Central memory CD8-positive, alpha-beta T cell (primary cell): ENCODE measurements around the gene ANKZF1.
"Not testable (repeated sequence)": the region's sequence is repeated elsewhere in the genome, so short reads cannot be mapped to it uniquely, and the experiment has no call there.

ENCODE experiments used
- ATAC-seq: fragments of 150-1000 bp; cut with Tn5 transposase; replicated peaks from 2 replicates; pipeline ENCODE4 v1.10.0; 2022; ENCODE audit warnings: mild to moderate bottlenecking, moderate FRiP score, moderate number of reproducible peaks; ENCODE audit not compliant: poor library complexity, severe bottlenecking; ENCODE audit errors: extremely low read depth
- DNase-seq, 2 donors: peaks; one replicate each; pipeline ENCODE4 v3.0.0; 2021; ENCODE audit warnings: low spot score in 2 of 2
- H3K27ac Mint-ChIP-seq: one replicate; pipeline ENCODE4 v1.8.0; 2022; ENCODE audit warnings: low read depth, mild to moderate bottlenecking, moderate library complexity, mixed read lengths
- H3K27me3 Mint-ChIP-seq: one replicate; pipeline ENCODE4 v1.8.0; 2022; ENCODE audit warnings: mixed read lengths
- H3K36me3 Mint-ChIP-seq: one replicate; pipeline ENCODE4 v1.8.0; 2022; ENCODE audit warnings: mild to moderate bottlenecking, moderate library complexity, mixed read lengths; ENCODE audit not compliant: insufficient read depth
- H3K4me1 Mint-ChIP-seq: one replicate; pipeline ENCODE4 v1.8.0; 2022; ENCODE audit warnings: mixed read lengths
- H3K4me3 Mint-ChIP-seq: one replicate; pipeline ENCODE4 v1.8.0; 2022; ENCODE audit warnings: mild to moderate bottlenecking, moderate library complexity, mixed read lengths
- H3K9me3 Mint-ChIP-seq: one replicate; pipeline ENCODE4 v1.8.0; 2022; ENCODE audit warnings: mixed read lengths

The ANKZF1 gene

GRCh38 chr2:219229305-219230058, at the start of gene ANKZF1, which contains the start of gene ATG9A:
TSS of gene ANKZF1 (plus strand) at chr2:219229806. CDS start at chr2:219230258, 452 bp downstream.
TSS of gene ATG9A (minus strand) at chr2:219229636. CDS start at chr2:219228024, 1,612 bp downstream.
- H3K4me1 Mint-ChIP-seq: peaks cover 72% of the 10 kb centered on the region
- H3K4me3 Mint-ChIP-seq: peak within 1 kb of the TSS; percentile 97
- DNase-seq: peak; percentile 92 to 99
- H3K27ac Mint-ChIP-seq: peak within 1 kb of the TSS; percentile 98
- H3K9me3 Mint-ChIP-seq: no peaks in the 10 kb centered on the region
- peaks cover 43% of the 10 kb centered on the region for H3K36me3 Mint-ChIP-seq
- ATAC-seq: peak; percentile 96
- H3K27me3 Mint-ChIP-seq: no peaks in the 10 kb centered on the region

GRCh38 chr2:219180961-219181360, 48.6 kb upstream of the ANKZF1 start:
- Mint-ChIP-seq H3K36me3 (peaks cover 51% of the 10 kb centered on the region), H3K27me3 (no peaks in the 10 kb centered on the region), H3K9me3 (no peaks in the 10 kb centered on the region), H3K27ac (no peak overlapping the region), H3K4me1 (peaks cover 60% of the 10 kb centered on the region), H3K4me3 (no peak overlapping the region)
- ATAC-seq (no peak), DNase-seq (no peak)

GRCh38 chr2:219181531-219181930, 48.1 kb upstream of the ANKZF1 start:
- H3K27ac Mint-ChIP-seq: no peak overlapping the region
- H3K4me3 Mint-ChIP-seq: no peak overlapping the region
- no peak for DNase-seq
- ATAC-seq: no peak
- H3K9me3 Mint-ChIP-seq: no peaks in the 10 kb centered on the region
- H3K27me3 Mint-ChIP-seq: no peaks in the 10 kb centered on the region
- H3K4me1 Mint-ChIP-seq: peaks cover 60% of the 10 kb centered on the region
- peaks cover 52% of the 10 kb centered on the region for H3K36me3 Mint-ChIP-seq

- ATAC-seq (no peak), DNase-seq (no peak)
- Mint-ChIP-seq H3K36me3 (peaks cover 44% of the 10 kb centered on the region), H3K27ac (peak overlapping the region; percentile 72), H3K4me3 (no peak overlapping the region), H3K4me1 (peaks cover 59% of the 10 kb centered on the region), H3K9me3 (no peaks in the 10 kb centered on the region), H3K27me3 (no peaks in the 10 kb centered on the region)
These were observed 47.1 kb upstream of the ANKZF1 start for GRCh38 chr2:219182331-219183150.

GRCh38 chr2:219183151-219183772, 46.3 kb upstream of the ANKZF1 start:
- Mint-ChIP-seq H3K4me1 (peaks cover 56% of the 10 kb centered on the region), H3K4me3 (no peak overlapping the region), H3K36me3 (peaks cover 38% of the 10 kb centered on the region), H3K27me3 (no peaks in the 10 kb centered on the region), H3K27ac (peak overlapping the region; percentile 72), H3K9me3 (no peaks in the 10 kb centered on the region)
- no peak for ATAC-seq
- DNase-seq: no peak

- ATAC-seq (no peak), DNase-seq (no peak)
- no peaks in the 10 kb centered on the region for H3K27me3 Mint-ChIP-seq
- H3K4me3 Mint-ChIP-seq: no peak overlapping the region
- no peaks in the 10 kb centered on the region for H3K9me3 Mint-ChIP-seq
- peaks cover 55% of the 10 kb centered on the region for H3K4me1 Mint-ChIP-seq
- H3K36me3 Mint-ChIP-seq: peaks cover 33% of the 10 kb centered on the region
- H3K27ac Mint-ChIP-seq: peak overlapping the region; percentile 72
These were observed 45.5 kb upstream of the ANKZF1 start for GRCh38 chr2:219184121-219184520.

GRCh38 chr2:219186754-219187456, 42.7 kb upstream of the ANKZF1 start:
- ATAC-seq (no peak), DNase-seq (no peak)
- peaks cover 31% of the 10 kb centered on the region for H3K4me1 Mint-ChIP-seq
- H3K9me3 Mint-ChIP-seq: no peaks in the 10 kb centered on the region
- no peaks in the 10 kb centered on the region for H3K27me3 Mint-ChIP-seq
- peaks cover 18% of the 10 kb centered on the region for H3K36me3 Mint-ChIP-seq
- H3K27ac Mint-ChIP-seq: peak overlapping the region; percentile 63
- no peak overlapping the region for H3K4me3 Mint-ChIP-seq

GRCh38 chr2:219197388-219197787, 32.2 kb upstream of the ANKZF1 start:
- peaks cover 8% of the 10 kb centered on the region for H3K4me1 Mint-ChIP-seq
- ATAC-seq (no peak), DNase-seq (no peak)
- peaks cover 14% of the 10 kb centered on the region for H3K27me3 Mint-ChIP-seq
- H3K27ac Mint-ChIP-seq: no peak overlapping the region
- no peak overlapping the region for H3K4me3 Mint-ChIP-seq
- no peaks in the 10 kb centered on the region for H3K9me3 Mint-ChIP-seq
- H3K36me3 Mint-ChIP-seq: peaks cover 3% of the 10 kb centered on the region

GRCh38 chr2:219198974-219199373, 30.6 kb upstream of the ANKZF1 start:
- H3K27ac Mint-ChIP-seq: no peak overlapping the region
- no peak overlapping the region for H3K4me3 Mint-ChIP-seq
- peaks cover 14% of the 10 kb centered on the region for H3K27me3 Mint-ChIP-seq
- no peak for ATAC-seq
- H3K36me3 Mint-ChIP-seq: peaks cover 3% of the 10 kb centered on the region
- DNase-seq: no peak
- no peaks in the 10 kb centered on the region for H3K9me3 Mint-ChIP-seq
- H3K4me1 Mint-ChIP-seq: peaks cover 8% of the 10 kb centered on the region

GRCh38 chr2:219199470-219200211, 30.0 kb upstream of the ANKZF1 start:
- Mint-ChIP-seq H3K36me3 (peaks cover 3% of the 10 kb centered on the region), H3K4me3 (peak overlapping the region; percentile 72), H3K4me1 (peaks cover 8% of the 10 kb centered on the region), H3K27ac (no peak overlapping the region), H3K9me3 (no peaks in the 10 kb centered on the region), H3K27me3 (peaks cover 14% of the 10 kb centered on the region)
- no peak for DNase-seq
- ATAC-seq: no peak

GRCh38 chr2:219200502-219201326, 28.9 kb upstream of the ANKZF1 start:
- H3K4me1 Mint-ChIP-seq, ATAC-seq, H3K9me3 Mint-ChIP-seq, DNase-seq, H3K36me3 Mint-ChIP-seq: not testable (repeated sequence)
- peak overlapping the region; percentile 61 for H3K27ac Mint-ChIP-seq
- H3K27me3 Mint-ChIP-seq: peaks cover 14% of the 10 kb centered on the region
- H3K4me3 Mint-ChIP-seq: peak overlapping the region; percentile 72
